Brain pericyte (primary cell): ENCODE data around the gene TSHZ2.
"Not testable (repeated sequence)": the region's sequence is repeated elsewhere in the genome, so short reads cannot be mapped to it uniquely, and the experiment has no call there.

Experiments
- DNase-seq: peaks from one replicate; pipeline ENCODE4 v3.0.0-alpha.2; 2012; ENCODE audit warnings: low read depth, low spot score

The TSHZ2 gene

GRCh38 chr20:53529658-53530057 lies 557.5 kb downstream of the TSHZ2 start:
- no peak for DNase-seq

GRCh38 chr20:53530440-53530839 lies 558.3 kb downstream of the TSHZ2 start:
- no peak for DNase-seq

GRCh38 chr20:53532654-53533312 lies 560.6 kb downstream of the TSHZ2 start:
- DNase-seq: not testable (repeated sequence)

GRCh38 chr20:53533500-53533899 lies 561.3 kb downstream of the TSHZ2 start:
- DNase-seq: no peak

GRCh38 chr20:53534037-53534436 lies 561.9 kb downstream of the TSHZ2 start:
- DNase-seq: no peak

GRCh38 chr20:53535878-53536277 lies 563.7 kb downstream of the TSHZ2 start:
- no peak for DNase-seq

- not testable (repeated sequence) for DNase-seq
These were observed 564.2 kb downstream of the TSHZ2 start for GRCh38 chr20:53536382-53536781.

- no peak for DNase-seq
These were observed 567.4 kb downstream of the TSHZ2 start for GRCh38 chr20:53539516-53539915.
